ENCODE results near the gene NEK8. TPM values are rescaled to one million over a fixed set of nuclear protein-coding genes. Genes with fewer than 3 reads are reported as not detected.

Gene NEK8
- total and polyA plus RNA-seq, 2 of the 8 experiments (the other 6 are each of a cell fraction or from before 2014, with no cell fraction given) = 14.9 to 23.3 TPM

GRCh38 chr17:28720247-28720996 is 8.2 kb upstream of the NEK8 start:
- peaks cover 23% of the 10 kb centered on the region for H3K23me2 ChIP-seq (ENCODE audit: low read depth, low read length)
- 3% methylated on average over 24 of the region's 30 CpGs; no CpG with 5 or more reads in 1 of the 2 experiments for WGBS, 2 experiments (ENCODE audit: extremely low coverage in 1 of 2, insufficient coverage in 1 of 2, insufficient read length in 1 of 2, insufficient replicate concordance in 2 of 2, low coverage in 1 of 2, low lambda C conversion rate in 2 of 2, missing lambda C conversion rate in 1 of 2)
- peak overlapping the region; percentile 88 for H4K91ac ChIP-seq (replicated peaks; ENCODE audit: insufficient read length, low read length)
- H4K20me1 ChIP-seq (replicated peaks in 1 of 2; ENCODE audit: control insufficient read depth in 1 of 2, insufficient read depth in 2 of 2, low read length in 2 of 2) = peaks cover 6 to 24% of the 10 kb centered on the region in 2 experiments
- H3K79me2 ChIP-seq (ENCODE audit: control insufficient read depth in 1 of 2, insufficient read depth in 2 of 2, low read length in 2 of 2) = peaks cover 7 to 55% of the 10 kb centered on the region in 2 experiments
- H3K9me3 ChIP-seq (ENCODE audit: insufficient read depth in 2 of 2, low read depth in 1 of 2, low read length in 1 of 2) = no peaks in the 10 kb centered on the region
- H2AFZ ChIP-seq (ENCODE audit: low read length) = no peak overlapping the region
- DNase-seq (ENCODE audit: low read depth in 1 of 2, low spot score in 2 of 2) = no peak
- H2BK12ac ChIP-seq (ENCODE audit: low read depth, low read length) = peak overlapping the region; percentile 55; the same call in 1 of the 2 replicates
- peak overlapping the region; percentile 87 to 99 for H3K4me2 ChIP-seq (ENCODE audit: insufficient read depth in 1 of 2, low read depth in 2 of 2, low read length in 2 of 2)
- H2BK15ac ChIP-seq (ENCODE audit: low read length) = no peak overlapping the region
- no peak for FAIRE-seq
- H3K36me3 ChIP-seq (ENCODE audit: control insufficient read depth in 2 of 4, insufficient read depth in 4 of 4, low read length in 3 of 4) = peaks cover 21 to 52% (median 37%) of the 10 kb centered on the region in 4 experiments
- peak overlapping the region; percentile 96 for H3K27ac ChIP-seq (ENCODE audit: low read depth, low read length)
- H3K56ac ChIP-seq (replicated peaks; ENCODE audit: insufficient read length, low read depth, low read length) = peak overlapping the region; percentile 79
- H3K18ac ChIP-seq (ENCODE audit: extremely low read depth, low read length) = peak overlapping the region; percentile 97
- peaks cover 10% of the 10 kb centered on the region; the same call in 1 of the 2 replicates for H3K79me1 ChIP-seq (ENCODE audit: low read depth, low read length)
- no peaks in the 10 kb centered on the region for H3K27me3 ChIP-seq (replicated peaks in 1 of 4; ENCODE audit: control insufficient read depth in 3 of 4, extremely low read depth in 1 of 4, insufficient read depth in 3 of 4, low read length in 3 of 4)
- peak overlapping the region; percentile 14 for H2BK120ac ChIP-seq (replicated peaks; ENCODE audit: low read depth, low read length)
- peak overlapping the region; percentile 97 for H2AK5ac ChIP-seq (ENCODE audit: low read depth, low read length)
- peak overlapping the region; percentile 98; the same call in 1 of the 2 replicates for H4K8ac ChIP-seq (ENCODE audit: extremely low read depth, insufficient read depth, low read length)
- H2BK5ac ChIP-seq (ENCODE audit: low read depth, low read length) = peak overlapping the region; percentile 99
- POLR2A ChIA-PET (ENCODE audit: partially characterized antibody) = interaction anchor here (0.6 to 17.6 kb wide), 40 partner anchors 8 to 398 kb away, joined by 3 to 813 read pairs (median 6); partner anchors contain the start of genes BLTP2, DHRS13, ERAL1 and FLOT2
- peak overlapping the region; percentile 100 for H3K4ac ChIP-seq (replicated peaks; ENCODE audit: insufficient read length, low read depth, low read length)
- peak overlapping the region; percentile 95 to 98 (median 97) for H3K9ac ChIP-seq (replicated peaks in 1 of 4; ENCODE audit: extremely low read depth in 1 of 4, low read depth in 3 of 4, low read length in 3 of 4)
- peak overlapping the region; percentile 95 to 100 (median 98) for H3K4me3 ChIP-seq (ENCODE audit: extremely low read depth in 1 of 4, insufficient read depth in 2 of 4, low read depth in 3 of 4, low read length in 4 of 4)
- H3K14ac ChIP-seq (ENCODE audit: insufficient read length) = no peak overlapping the region
- H4K5ac ChIP-seq (ENCODE audit: insufficient read length, low read depth, low read length) = peak overlapping the region; percentile 82
- H3K4me1 ChIP-seq (replicated peaks in 1 of 4; ENCODE audit: control insufficient read depth in 3 of 4, insufficient read depth in 4 of 4, low read length in 3 of 4) = peaks cover 3 to 15% (median 6%) of the 10 kb centered on the region in 4 experiments
- H2BK20ac ChIP-seq (ENCODE audit: low read length) = no peak overlapping the region
- CTCF ChIA-PET (ENCODE audit: partially characterized antibody) = interaction anchor here (0.8 to 16.9 kb wide), 8 partner anchors 7 to 233 kb away, joined by 3 to 316 read pairs (median 4); partner anchors contain the start of gene PROCA1
- no peak overlapping the region for H3K23ac ChIP-seq (ENCODE audit: insufficient read length)
- TF ChIP-seq POLR2AphosphoS5 (IDR thresholded peaks at IDR 0.05; ENCODE audit: low read depth, low read length) = peak; percentile 25; the same call in 1 of the 2 replicates
- no peak for TF ChIP-seq CREB1 (IDR thresholded peaks at IDR 0.05)
- no peak for TF ChIP-seq SP2 (IDR thresholded peaks at IDR 0.05; ENCODE audit: low read length)
- TF ChIP-seq POLR2A (IDR thresholded peaks at IDR 0.05; ENCODE audit: control extremely low read depth in 1 of 2, low read depth in 2 of 2, low read length in 2 of 2) = peak in 1 of 2 experiments; percentile 32; a peak in 1 of 3 replicates
- TF ChIP-seq CTCF (IDR thresholded peaks at IDR 0.05; ENCODE audit: control extremely low read depth in 1 of 3, insufficient read depth in 1 of 3, low read depth in 1 of 3, low read length in 3 of 3) = peak in 1 of 3 experiments; percentile 29; a peak in 1 of 4 replicates
- no peak for TF ChIP-seq GABPA (IDR thresholded peaks at IDR 0.05; ENCODE audit: borderline replicate concordance, insufficient read depth, low read length)
- 0 out of 2 replicates have a peak, but pooled peaks have one; percentile 9 for TF ChIP-seq PHF8 (conservative IDR thresholded peaks at IDR 0.05; ENCODE audit: low read depth, low read length)
- 0 out of 2 replicates have a peak, but pooled peaks have one; percentile 76 for TF ChIP-seq KDM5A (IDR thresholded peaks at IDR 0.05; ENCODE audit: low read length)
- TF ChIP-seq SIX5 (IDR thresholded peaks at IDR 0.05; ENCODE audit: low read depth, low read length) = no peak
